Nephron progenitor cell (in vitro differentiated cells): ENCODE data around the gene TIAM1.

Experiments
- DNase-seq: peaks from one replicate; pipeline ENCODE4 v3.0.0; 2021
- H3K27ac Mint-ChIP-seq: 2 replicates; pipeline ENCODE4 v1.8.0; 2021; ENCODE audit warnings: mild to moderate bottlenecking, moderate library complexity, mixed read lengths
- H3K27me3 Mint-ChIP-seq: 2 replicates; pipeline ENCODE4 v1.8.0; 2021; ENCODE audit warnings: mild to moderate bottlenecking, low read depth, mixed read lengths; ENCODE audit not compliant: poor library complexity
- H3K36me3 Mint-ChIP-seq: 2 replicates; pipeline ENCODE4 v1.8.0; 2021; ENCODE audit warnings: low read depth, mixed read lengths
- H3K4me1 Mint-ChIP-seq: 2 replicates; pipeline ENCODE4 v1.8.0; 2021; ENCODE audit warnings: mixed read lengths
- H3K4me3 Mint-ChIP-seq: 2 replicates; pipeline ENCODE4 v1.8.0; 2021; ENCODE audit warnings: mild to moderate bottlenecking, moderate library complexity, mixed read lengths
- H3K9me3 Mint-ChIP-seq: 2 replicates; pipeline ENCODE4 v1.8.0; 2021; ENCODE audit warnings: mild to moderate bottlenecking, moderate library complexity, mixed read lengths
- TF ChIP-seq, protein P1 (sequence below): fragments of 200-600 bp; sonication (generic); IDR thresholded peaks from 2 replicates; pipeline ENCODE4 v1.5.0; 2021; ENCODE audit warnings: antibody characterized with exemption

TIAM1 gene

DNA sequence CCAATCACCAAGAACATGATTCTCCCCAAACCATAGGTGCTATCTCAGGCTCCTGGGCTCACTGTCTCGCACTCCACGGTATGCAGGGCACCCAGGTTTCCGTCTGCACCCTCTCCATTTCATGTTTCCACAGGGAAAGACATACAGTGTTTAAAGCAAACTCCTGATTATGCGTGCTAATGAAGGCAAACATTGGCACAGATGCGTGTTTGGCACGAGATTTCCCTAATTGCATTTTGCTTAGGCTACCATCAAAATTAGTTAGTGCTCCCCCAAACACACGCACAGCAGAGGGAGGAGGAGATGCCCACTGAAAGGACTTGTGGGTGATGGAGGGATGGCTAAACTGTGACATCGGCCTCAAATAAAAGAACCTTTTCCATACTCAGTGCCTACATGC, 32.2 kb upstream of the TIAM1 start:
- H3K27me3 Mint-ChIP-seq, result no peaks in the 10 kb centered on the region
- no peak overlapping the region for H3K27ac Mint-ChIP-seq
- peaks cover 28% of the 10 kb centered on the region for H3K36me3 Mint-ChIP-seq
- TF ChIP-seq, protein P1, sequence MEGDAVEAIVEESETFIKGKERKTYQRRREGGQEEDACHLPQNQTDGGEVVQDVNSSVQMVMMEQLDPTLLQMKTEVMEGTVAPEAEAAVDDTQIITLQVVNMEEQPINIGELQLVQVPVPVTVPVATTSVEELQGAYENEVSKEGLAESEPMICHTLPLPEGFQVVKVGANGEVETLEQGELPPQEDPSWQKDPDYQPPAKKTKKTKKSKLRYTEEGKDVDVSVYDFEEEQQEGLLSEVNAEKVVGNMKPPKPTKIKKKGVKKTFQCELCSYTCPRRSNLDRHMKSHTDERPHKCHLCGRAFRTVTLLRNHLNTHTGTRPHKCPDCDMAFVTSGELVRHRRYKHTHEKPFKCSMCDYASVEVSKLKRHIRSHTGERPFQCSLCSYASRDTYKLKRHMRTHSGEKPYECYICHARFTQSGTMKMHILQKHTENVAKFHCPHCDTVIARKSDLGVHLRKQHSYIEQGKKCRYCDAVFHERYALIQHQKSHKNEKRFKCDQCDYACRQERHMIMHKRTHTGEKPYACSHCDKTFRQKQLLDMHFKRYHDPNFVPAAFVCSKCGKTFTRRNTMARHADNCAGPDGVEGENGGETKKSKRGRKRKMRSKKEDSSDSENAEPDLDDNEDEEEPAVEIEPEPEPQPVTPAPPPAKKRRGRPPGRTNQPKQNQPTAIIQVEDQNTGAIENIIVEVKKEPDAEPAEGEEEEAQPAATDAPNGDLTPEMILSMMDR, result no peak
- no peak for DNase-seq
- H3K4me3 Mint-ChIP-seq, result no peak overlapping the region
- H3K4me1 Mint-ChIP-seq, result peaks cover 33% of the 10 kb centered on the region
- H3K9me3 Mint-ChIP-seq, result peaks cover 5% of the 10 kb centered on the region

DNA sequence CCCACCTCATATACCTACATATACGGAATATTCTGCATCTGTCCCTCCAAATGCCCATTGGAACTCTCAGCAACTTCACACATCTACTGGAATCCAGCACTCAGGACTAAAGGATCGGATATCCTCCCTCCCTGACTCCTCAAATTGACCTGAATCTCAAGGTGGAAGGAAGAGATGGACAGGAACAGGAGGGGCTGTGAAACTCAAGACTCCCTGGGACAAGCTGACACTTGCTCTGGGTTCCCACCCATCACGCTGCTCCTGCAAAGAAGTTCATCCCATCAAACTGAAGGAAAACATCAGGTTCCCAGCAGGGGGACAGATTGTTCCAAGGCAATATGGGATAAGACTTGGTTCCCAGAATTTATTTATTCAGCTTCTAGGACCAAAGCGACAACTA, 30.3 kb upstream of the TIAM1 start:
- TF ChIP-seq, protein P1, result no peak
- H3K36me3 Mint-ChIP-seq, result peaks cover 25% of the 10 kb centered on the region

DNA sequence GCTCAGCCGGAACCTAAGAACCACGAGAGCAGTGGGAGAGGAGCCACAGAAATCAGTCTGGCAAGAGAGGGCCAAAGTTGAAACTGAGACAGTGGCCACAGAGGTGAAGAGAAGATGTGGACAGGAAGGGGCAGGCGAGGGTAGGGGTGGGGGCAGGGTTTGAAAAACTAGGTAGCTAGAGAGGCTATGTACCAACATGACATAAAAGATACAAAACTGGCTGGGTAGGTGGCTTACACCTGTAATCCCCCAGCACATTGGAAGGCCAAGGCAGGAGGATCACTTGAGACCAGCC, 28.4 kb upstream of the TIAM1 start:
- TF ChIP-seq, protein P1, result no peak
- Mint-ChIP-seq H3K27ac (no peak overlapping the region), H3K4me1 (peaks cover 48% of the 10 kb centered on the region), H3K36me3 (peaks cover 17% of the 10 kb centered on the region), H3K27me3 (peaks cover 8% of the 10 kb centered on the region), H3K4me3 (no peak overlapping the region), H3K9me3 (no peaks in the 10 kb centered on the region)
- no peak for DNase-seq

More for the DNA sequence above, 30.3 kb upstream of the TIAM1 start:
- peak overlapping the region; percentile 65 for H3K27ac Mint-ChIP-seq
- peaks cover under 1% of the 10 kb centered on the region for H3K9me3 Mint-ChIP-seq
- H3K4me3 Mint-ChIP-seq, result peak overlapping the region; percentile 23
- no peak for DNase-seq
- peaks cover 3% of the 10 kb centered on the region for H3K27me3 Mint-ChIP-seq
- H3K4me1 Mint-ChIP-seq, result peaks cover 44% of the 10 kb centered on the region

DNA sequence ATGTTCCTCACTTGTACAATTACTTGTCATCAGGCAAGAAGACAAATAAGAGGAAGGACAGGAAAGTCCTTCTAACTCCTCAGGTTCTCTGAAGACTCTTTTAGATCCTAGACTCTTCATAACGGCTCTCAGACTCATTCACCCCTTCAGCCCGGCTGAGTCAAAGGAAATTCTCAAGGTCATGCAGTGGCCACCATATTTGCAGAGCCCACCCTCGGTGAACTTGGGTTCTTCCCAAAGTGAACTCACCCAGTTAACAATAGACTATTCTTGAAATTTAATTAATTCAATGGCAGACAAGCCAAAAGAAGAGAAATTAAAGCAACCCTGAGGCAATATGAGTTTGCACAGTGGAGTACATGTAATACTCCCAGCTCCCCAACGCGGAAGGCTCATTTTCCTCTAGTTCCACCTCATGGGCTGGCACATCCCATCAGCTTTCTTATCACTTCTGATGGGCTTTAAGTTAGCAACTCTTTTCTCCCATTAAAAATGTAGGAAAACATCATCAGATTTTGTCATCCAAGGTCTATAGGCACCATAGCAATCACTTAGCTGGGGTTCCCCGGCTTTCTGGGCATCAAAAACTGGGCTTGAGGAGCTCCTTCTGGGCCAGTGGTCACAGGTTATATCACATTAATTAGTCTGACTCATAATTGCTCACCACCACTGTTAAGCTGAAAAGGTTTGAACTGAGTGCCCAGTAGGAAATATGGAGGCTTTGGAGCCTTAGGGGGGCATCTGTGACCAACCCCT, 27.8 kb upstream of the TIAM1 start:
- peaks cover 8% of the 10 kb centered on the region for H3K27me3 Mint-ChIP-seq
- no peak overlapping the region for H3K4me3 Mint-ChIP-seq
- H3K36me3 Mint-ChIP-seq, result peaks cover 17% of the 10 kb centered on the region
- TF ChIP-seq, protein P1, result no peak
- no peak for DNase-seq
- H3K9me3 Mint-ChIP-seq, result no peaks in the 10 kb centered on the region
- peaks cover 44% of the 10 kb centered on the region for H3K4me1 Mint-ChIP-seq
- no peak overlapping the region for H3K27ac Mint-ChIP-seq

DNA sequence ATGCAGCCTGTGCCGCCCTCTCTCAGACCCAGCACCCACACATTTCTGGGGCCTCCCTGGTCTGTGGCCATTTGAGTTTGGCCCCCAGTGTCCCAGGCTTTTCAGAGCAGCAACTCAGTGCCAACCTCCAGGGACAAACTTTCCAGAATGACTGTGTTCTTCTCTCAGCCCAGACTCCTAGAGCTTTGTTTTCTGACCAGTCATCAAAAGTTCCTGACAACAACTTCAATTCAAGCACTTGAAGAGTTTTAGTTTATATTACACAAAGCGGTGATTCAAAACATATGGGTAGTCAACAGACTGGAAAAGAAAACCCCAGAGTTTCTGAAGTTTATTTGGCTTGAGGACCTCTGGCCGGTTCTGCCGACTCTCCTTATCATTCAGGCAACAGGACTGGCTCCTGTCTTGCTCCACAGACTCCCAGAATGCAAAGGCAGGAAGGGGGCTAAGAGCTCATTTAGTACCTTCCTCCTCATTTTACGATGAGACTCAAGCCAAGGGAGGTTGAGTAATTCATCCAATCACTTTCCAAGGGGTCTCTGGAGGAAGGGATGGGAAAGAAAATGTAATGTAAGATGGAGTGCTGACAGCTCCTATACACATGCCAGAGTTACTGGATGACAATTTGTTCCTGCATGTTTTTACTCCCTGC, 27.0 kb upstream of the TIAM1 start:
- H3K9me3 Mint-ChIP-seq, result no peaks in the 10 kb centered on the region
- H3K36me3 Mint-ChIP-seq, result peaks cover 17% of the 10 kb centered on the region
- TF ChIP-seq, protein P1, result no peak
- peak overlapping the region; percentile 74 for H3K27ac Mint-ChIP-seq
- no peak overlapping the region for H3K4me3 Mint-ChIP-seq
- DNase-seq, result no peak
- H3K4me1 Mint-ChIP-seq, result peaks cover 44% of the 10 kb centered on the region
- H3K27me3 Mint-ChIP-seq, result peaks cover 8% of the 10 kb centered on the region
